Measurements from ENCODE around the gene MRPL2.
A peak's percentile ranks its signal among the peaks of the same experiment; 100 is the strongest.

The MRPL2 gene

DNA sequence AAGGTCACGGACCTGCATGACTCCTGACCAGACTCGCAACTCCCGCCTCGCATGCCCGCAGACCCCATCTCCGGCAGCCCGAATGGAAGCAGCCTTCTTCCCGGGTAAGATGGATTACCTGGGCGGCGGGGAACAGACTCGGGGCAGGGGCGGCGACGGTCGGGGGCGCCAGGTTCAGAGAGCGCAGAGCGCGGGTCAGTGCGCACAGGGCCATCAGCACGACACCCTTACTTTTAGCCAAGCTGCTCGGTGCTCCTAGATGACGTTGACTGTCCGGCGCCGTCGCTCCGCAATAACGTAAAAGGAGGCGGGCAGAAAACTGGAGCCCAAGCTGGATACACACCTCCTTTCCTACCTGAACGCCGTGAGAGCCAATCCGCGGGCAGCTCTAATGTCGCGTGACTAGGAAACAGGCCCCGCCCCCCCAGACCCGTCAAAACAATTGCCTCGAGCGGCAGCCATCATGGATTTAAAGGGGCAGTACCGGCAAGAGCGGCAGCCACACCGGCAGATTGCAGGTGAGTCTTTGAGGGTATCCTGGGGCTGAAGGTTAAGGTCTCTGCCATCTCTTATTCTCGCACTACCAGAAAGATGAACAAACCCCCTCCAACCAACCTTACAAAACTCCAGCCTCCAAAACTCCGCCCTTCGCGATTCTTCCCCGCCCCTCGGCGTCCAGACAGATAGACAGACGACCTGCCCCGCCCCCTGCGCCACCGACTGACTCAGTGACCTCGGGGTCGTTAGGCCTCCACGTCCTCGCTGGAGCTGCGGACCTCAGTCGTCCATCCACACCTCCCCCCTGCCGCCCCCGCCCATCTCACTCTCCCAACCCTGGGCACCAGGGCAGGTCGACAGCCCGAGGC lies at the start of gene MRPL2, which contains the start of gene KLC4:
Gene MRPL2, minus strand, starts transcription at position 267 of the 866 bp plus-strand sequence. Its CDS starts 53 bp downstream, at position 214.
Gene KLC4, plus strand, starts transcription at position 464 of the 866 bp plus-strand sequence. CDS start 1,705 bp downstream, outside the sequence.
- peak; percentile 98 for DNase-seq (ENCODE audit: low read depth)
- peak within 1 kb of the TSS; percentile 93 for H3K4me3 ChIP-seq (ENCODE audit: low read depth, low read length)
- TF ChIP-seq, protein P1, sequence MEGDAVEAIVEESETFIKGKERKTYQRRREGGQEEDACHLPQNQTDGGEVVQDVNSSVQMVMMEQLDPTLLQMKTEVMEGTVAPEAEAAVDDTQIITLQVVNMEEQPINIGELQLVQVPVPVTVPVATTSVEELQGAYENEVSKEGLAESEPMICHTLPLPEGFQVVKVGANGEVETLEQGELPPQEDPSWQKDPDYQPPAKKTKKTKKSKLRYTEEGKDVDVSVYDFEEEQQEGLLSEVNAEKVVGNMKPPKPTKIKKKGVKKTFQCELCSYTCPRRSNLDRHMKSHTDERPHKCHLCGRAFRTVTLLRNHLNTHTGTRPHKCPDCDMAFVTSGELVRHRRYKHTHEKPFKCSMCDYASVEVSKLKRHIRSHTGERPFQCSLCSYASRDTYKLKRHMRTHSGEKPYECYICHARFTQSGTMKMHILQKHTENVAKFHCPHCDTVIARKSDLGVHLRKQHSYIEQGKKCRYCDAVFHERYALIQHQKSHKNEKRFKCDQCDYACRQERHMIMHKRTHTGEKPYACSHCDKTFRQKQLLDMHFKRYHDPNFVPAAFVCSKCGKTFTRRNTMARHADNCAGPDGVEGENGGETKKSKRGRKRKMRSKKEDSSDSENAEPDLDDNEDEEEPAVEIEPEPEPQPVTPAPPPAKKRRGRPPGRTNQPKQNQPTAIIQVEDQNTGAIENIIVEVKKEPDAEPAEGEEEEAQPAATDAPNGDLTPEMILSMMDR (IDR thresholded peaks at IDR 0.05; ENCODE audit: insufficient read depth, low read depth, low read length, missing control alignments): no peak

DNA sequence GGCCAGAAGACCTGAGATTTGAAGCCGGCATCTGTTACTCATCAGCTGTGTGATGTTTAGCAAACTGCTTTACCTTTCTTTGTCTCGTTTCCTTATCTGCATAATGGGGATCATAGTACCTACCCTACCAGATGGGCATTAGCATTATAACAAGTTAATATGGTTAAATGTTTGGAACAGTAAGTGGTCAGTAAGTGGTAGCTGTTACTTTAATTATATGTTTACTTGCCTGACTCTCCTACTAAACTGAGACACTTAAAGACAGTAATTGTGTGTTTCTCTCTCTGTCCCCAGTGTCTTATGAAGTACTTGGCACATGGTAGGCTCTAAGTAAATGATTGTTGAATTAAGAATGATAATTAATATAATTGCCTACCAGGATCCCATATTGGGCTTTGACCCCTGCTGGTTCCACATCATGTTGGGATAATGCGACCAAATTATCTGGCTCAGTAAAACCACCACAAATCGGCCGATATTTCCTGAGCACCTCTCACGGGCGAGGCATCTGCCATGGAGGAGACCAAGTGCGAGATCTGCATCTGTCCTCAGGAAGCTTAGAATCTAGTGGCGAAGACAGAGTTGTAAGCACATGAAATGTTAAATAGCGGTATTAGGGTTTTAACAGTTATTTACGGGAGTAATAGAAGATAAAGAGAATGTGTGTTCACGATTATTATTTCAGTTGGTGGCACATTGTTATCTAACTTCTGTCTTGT lies 48.3 kb upstream of the MRPL2 start:
- DNase-seq (ENCODE audit: low read depth): no peak
- no peak overlapping the region for H3K4me3 ChIP-seq (ENCODE audit: low read depth, low read length)
- TF ChIP-seq, protein P1 (IDR thresholded peaks at IDR 0.05; ENCODE audit: insufficient read depth, low read depth, low read length, missing control alignments): no peak

DNA sequence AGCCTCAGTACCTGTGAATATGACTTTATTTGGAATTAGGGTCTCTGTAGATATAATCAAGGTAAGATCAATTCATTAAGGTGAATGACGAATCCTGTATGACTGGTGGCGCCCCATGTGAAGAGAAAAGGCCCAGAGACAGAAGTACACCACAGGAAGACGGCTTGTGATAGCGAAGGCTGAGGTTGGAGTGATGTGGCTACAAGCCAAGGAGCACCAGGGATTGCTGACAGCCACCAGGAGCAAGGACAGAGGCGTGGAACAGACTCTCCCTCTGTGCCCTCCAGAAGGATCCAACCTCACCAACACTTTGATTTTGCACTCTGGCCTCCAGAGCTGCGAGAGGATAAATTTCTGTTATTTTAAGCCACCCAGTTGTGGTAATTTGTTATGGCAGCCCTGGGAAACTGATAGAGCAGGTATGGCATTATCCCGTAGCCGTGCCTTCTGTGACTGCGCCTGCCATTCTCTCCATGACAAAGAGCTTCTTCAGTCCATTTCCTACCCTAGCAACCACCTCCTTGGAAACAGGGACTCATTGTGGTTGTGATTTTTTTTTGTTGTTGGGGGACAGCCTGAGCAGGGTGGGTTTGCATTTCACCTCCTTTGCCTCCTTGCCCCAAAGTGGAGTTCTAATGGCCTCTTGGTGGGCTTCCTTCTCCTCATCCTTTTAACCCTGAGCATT lies 46.4 kb upstream of the MRPL2 start:
- no peak overlapping the region for H3K4me3 ChIP-seq (ENCODE audit: low read depth, low read length)
- TF ChIP-seq, protein P1 (IDR thresholded peaks at IDR 0.05; ENCODE audit: insufficient read depth, low read depth, low read length, missing control alignments): no peak
- no peak for DNase-seq (ENCODE audit: low read depth)

DNA sequence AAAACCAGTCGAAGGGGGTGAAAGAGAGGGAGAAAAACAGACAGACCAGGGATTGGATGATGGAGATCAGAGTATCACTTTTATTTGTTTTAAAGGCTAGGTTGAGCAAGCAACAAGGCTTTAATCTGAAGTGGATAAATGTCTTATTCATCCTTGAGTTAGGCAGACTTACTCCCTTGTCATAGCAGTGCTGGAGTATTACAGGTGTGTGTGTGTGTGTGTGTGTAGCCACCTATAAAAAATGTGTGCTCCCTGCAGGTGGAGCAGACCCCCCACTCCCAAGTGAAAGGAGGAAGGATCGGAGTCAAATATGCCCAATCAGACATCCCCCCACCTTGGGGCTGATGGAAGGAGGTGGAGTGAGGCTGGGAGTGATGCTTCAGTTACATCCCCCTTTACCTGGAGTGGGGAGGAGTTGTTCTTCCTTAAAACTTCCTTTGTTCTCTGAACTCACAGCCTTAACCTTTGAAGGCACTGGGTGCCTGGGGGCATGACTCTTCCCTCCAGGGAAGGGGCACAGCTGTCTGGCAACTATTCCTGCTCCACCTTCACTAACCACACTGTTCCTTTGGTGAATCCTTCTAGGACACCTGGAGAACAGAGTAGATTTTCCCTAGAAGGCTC lies 44.1 kb upstream of the MRPL2 start:
- TF ChIP-seq, protein P1 (IDR thresholded peaks at IDR 0.05; ENCODE audit: insufficient read depth, low read depth, low read length, missing control alignments): no peak
- no peak overlapping the region for H3K4me3 ChIP-seq (ENCODE audit: low read depth, low read length)
- DNase-seq (ENCODE audit: low read depth): no peak

DNA sequence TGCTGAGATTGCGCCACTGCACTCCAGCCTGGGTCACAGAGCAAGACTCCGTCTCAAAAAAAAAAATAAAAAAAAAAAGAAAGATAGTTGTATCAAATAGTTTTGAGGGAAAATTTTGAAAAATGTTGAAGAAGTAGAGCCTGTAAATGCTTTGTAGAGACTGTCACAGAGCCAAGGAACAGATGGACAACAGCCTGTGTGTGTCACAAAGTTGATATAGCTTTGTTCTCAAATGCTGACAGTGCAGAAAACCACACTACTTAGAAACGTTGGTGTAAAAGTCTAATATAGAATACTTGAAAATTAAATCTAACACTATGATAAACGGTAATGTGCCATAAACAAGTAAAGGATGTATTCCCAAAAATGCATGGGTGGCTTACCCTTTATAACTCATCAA lies 42.3 kb upstream of the MRPL2 start:
- H3K4me3 ChIP-seq (ENCODE audit: low read depth, low read length): no peak overlapping the region
- DNase-seq (ENCODE audit: low read depth): no peak
- TF ChIP-seq, protein P1 (IDR thresholded peaks at IDR 0.05; ENCODE audit: insufficient read depth, low read depth, low read length, missing control alignments): no peak

DNA sequence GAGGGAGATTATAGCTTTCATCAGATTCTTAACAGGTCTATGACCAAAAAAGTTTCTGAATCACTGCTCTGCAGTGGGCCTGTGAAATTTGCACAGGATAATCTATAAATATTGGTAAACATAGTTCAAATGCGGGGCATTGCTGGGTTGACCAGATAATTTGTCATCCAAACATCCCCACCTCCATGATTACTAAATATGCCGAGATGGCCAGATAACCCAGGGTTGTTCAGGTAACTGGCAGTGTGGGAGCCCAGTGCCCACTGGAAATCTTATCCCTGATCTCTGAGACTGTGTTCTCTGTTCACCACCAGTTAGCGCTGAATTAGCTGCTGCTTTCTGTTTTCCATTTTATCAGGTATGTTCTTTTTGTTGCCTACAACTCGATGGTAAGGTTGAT lies 38.3 kb upstream of the MRPL2 start:
- H3K4me3 ChIP-seq (ENCODE audit: low read depth, low read length): no peak overlapping the region
- TF ChIP-seq, protein P1 (IDR thresholded peaks at IDR 0.05; ENCODE audit: insufficient read depth, low read depth, low read length, missing control alignments): no peak
- no peak for DNase-seq (ENCODE audit: low read depth)
